Upper lobe of left lung (tissue), 4 donors: ENCODE results near the gene BRI3.

ENCODE experiments used
- POLR2A ChIP-seq, 4 donors: fragments of 450-650 bp; IDR thresholded peaks; one replicate each; pipeline ENCODE4 v1.5.1; 2016 to 2017; ENCODE audit warnings: antibody characterized with exemption in 4 of 4, mild to moderate bottlenecking in 2 of 4
- POLR2AphosphoS5 ChIP-seq, 2 donors: sonication (generic); formaldehyde crosslinking; IDR thresholded peaks; one replicate each; pipeline ENCODE4 v1.5.1; 2017; ENCODE audit warnings: antibody characterized with exemption in 2 of 2
- TF ChIP-seq, protein P1 (sequence below), 6 experiments: fragments of 450-650 bp in 4 of 6; fragments of 200-600 bp in 2 of 6; sonication (generic) in 2 of 6; IDR thresholded peaks; one replicate each; pipeline ENCODE4 v1.5.1; 2016 to 2019; ENCODE audit warnings: antibody characterized with exemption in 6 of 6

- TF ChIP-seq POLR2A (IDR thresholded peaks at IDR 0.05) (no peak), POLR2AphosphoS5 (IDR thresholded peaks at IDR 0.05) (no peak)
- TF ChIP-seq, protein P1, sequence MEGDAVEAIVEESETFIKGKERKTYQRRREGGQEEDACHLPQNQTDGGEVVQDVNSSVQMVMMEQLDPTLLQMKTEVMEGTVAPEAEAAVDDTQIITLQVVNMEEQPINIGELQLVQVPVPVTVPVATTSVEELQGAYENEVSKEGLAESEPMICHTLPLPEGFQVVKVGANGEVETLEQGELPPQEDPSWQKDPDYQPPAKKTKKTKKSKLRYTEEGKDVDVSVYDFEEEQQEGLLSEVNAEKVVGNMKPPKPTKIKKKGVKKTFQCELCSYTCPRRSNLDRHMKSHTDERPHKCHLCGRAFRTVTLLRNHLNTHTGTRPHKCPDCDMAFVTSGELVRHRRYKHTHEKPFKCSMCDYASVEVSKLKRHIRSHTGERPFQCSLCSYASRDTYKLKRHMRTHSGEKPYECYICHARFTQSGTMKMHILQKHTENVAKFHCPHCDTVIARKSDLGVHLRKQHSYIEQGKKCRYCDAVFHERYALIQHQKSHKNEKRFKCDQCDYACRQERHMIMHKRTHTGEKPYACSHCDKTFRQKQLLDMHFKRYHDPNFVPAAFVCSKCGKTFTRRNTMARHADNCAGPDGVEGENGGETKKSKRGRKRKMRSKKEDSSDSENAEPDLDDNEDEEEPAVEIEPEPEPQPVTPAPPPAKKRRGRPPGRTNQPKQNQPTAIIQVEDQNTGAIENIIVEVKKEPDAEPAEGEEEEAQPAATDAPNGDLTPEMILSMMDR (IDR thresholded peaks at IDR 0.05) = no peak
Observed at GRCh38 chr7:98338441-98338840, 57.0 kb downstream of the BRI3 start.
